Activated CD4-positive, alpha-beta T cell treated with anti-CD3 and anti-CD28 coated beads, Interleukin-2, amount 10 ng/mL, durations not matched to agents 7 days and 5 days (primary cell): Measurements from ENCODE around the gene FAM193A. TPM values are rescaled to one million over a fixed set of nuclear protein-coding genes. Genes with fewer than 3 reads are reported as not detected.
A peak's percentile ranks its signal among the peaks of the same experiment; 100 is the strongest.

Experiments
- CTCF ChIA-PET: fragments of 350-600 bp; sonication (Branson Sonifier 250); formaldehyde crosslinking; loops from one replicate; lab custom pipeline; 2021; ENCODE audit warnings: antibody characterized with exemption; lab: Charles Lee
- POLR2A ChIA-PET: fragments of 350-600 bp; sonication (Branson Sonifier 250); formaldehyde crosslinking; loops from one replicate; lab custom pipeline; 2021; ENCODE audit warnings: antibody characterized with exemption; lab: Charles Lee
- DNase-seq: peaks from one replicate; pipeline ENCODE4 v3.0.0-alpha.2; 2020
- H3K27ac Mint-ChIP-seq: one replicate; pipeline ENCODE4 v1.8.0; 2021; ENCODE audit warnings: mild to moderate bottlenecking, moderate library complexity, mixed read lengths
- H3K27me3 Mint-ChIP-seq: one replicate; pipeline ENCODE4 v1.8.0; 2021; ENCODE audit warnings: mixed read lengths
- H3K36me3 Mint-ChIP-seq: one replicate; pipeline ENCODE4 v1.8.0; 2021; ENCODE audit warnings: low read depth, mixed read lengths
- H3K4me1 Mint-ChIP-seq: one replicate; pipeline ENCODE4 v1.8.0; 2021; ENCODE audit warnings: mixed read lengths
- H3K4me3 Mint-ChIP-seq: one replicate; pipeline ENCODE4 v1.8.0; 2021; ENCODE audit warnings: mild to moderate bottlenecking, moderate library complexity, mixed read lengths
- H3K9me3 Mint-ChIP-seq: one replicate; pipeline ENCODE4 v1.8.0; 2021; ENCODE audit warnings: mixed read lengths
- total RNA-seq, 2 experiments: library from RNA; stranded (reverse); gene quantifications; one replicate each; pipeline ENCODE4 v1.2.3, GENCODE V29; 2021

FAM193A gene
- total RNA-seq, 2 experiments from 2014 or later = 33.2 to 35.5 TPM

DNA sequence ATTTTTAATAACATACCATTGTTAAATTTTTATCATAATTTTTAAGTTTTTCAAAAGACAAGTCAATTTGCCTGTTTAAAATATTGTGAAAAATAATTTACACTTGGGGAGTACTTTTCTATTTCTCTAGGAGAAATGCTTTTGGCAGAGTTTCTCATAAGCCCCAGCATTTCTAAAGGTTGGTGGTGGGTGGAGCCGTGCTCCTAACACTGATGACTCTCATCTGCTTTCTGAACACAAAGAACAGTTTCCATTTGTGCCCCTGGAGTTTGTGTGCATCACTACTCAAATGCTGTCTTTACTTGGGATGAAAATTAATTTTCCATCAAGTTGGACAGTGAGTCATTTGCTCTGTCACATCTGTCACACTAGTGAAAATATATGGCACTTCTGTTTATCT is 162.1 kb downstream of the FAM193A start:
- Mint-ChIP-seq H3K4me1 (no peaks in the 10 kb centered on the region), H3K36me3 (peaks cover 62% of the 10 kb centered on the region), H3K27ac (no peak overlapping the region), H3K4me3 (no peak overlapping the region), H3K27me3 (no peaks in the 10 kb centered on the region), H3K9me3 (no peaks in the 10 kb centered on the region)
- DNase-seq = no peak
- ChIA-PET POLR2A (no interaction called here), CTCF (interaction anchor here (1.1 kb wide), 1 partner anchor 12 kb away, joined by 3 read pairs; no protein-coding TSS in a partner anchor)

GRCh38 chr4:2698951-2699505 is 162.6 kb downstream of the FAM193A start:
- H3K4me3 Mint-ChIP-seq = no peak overlapping the region
- ChIA-PET POLR2A (no interaction called here), CTCF (interaction anchor here (0.6 to 1.1 kb wide), 3 partner anchors 12 to 114 kb away, joined by 3 read pairs; no protein-coding TSS in a partner anchor)
- no peaks in the 10 kb centered on the region for H3K27me3 Mint-ChIP-seq
- no peaks in the 10 kb centered on the region for H3K9me3 Mint-ChIP-seq
- no peak for DNase-seq
- H3K27ac Mint-ChIP-seq = no peak overlapping the region
- no peaks in the 10 kb centered on the region for H3K4me1 Mint-ChIP-seq
- H3K36me3 Mint-ChIP-seq = peaks cover 60% of the 10 kb centered on the region

GRCh38 chr4:2699534-2699933 is 163.1 kb downstream of the FAM193A start:
- DNase-seq = no peak
- CTCF ChIA-PET = interaction anchor here (0.6 to 1.5 kb wide), 4 partner anchors 13 to 115 kb away, joined by 3 read pairs; no protein-coding TSS in a partner anchor
- H3K27me3 Mint-ChIP-seq = no peaks in the 10 kb centered on the region
- no peaks in the 10 kb centered on the region for H3K9me3 Mint-ChIP-seq
- H3K4me3 Mint-ChIP-seq = no peak overlapping the region
- no peaks in the 10 kb centered on the region for H3K4me1 Mint-ChIP-seq
- peaks cover 58% of the 10 kb centered on the region for H3K36me3 Mint-ChIP-seq
- peak overlapping the region; percentile 6 for H3K27ac Mint-ChIP-seq
- POLR2A ChIA-PET = no interaction called here

DNA sequence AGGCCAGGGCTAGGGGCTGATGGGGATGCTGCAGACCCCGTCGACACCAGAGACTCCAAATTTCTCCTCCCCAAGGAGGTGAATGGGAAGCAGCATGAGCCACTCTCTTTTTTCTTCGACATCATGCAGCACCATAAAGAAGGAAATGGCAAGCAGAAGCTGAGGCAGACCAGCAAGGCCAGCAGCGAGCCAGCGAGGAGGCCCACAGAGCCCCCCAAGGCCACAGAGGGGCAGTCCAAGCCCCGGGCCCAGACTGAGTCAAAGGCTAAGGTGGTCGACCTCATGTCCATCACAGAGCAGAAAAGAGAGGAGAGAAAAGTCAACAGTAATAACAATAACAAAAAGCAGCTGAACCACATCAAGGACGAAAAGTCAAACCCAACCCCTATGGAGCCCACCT is 163.6 kb downstream of the FAM193A start:
- ChIA-PET POLR2A (no interaction called here), CTCF (interaction anchor here (1.5 kb wide), 1 partner anchor 14 kb away, joined by 3 read pairs; no protein-coding TSS in a partner anchor)
- no peaks in the 10 kb centered on the region for H3K4me1 Mint-ChIP-seq
- no peaks in the 10 kb centered on the region for H3K9me3 Mint-ChIP-seq
- no peak overlapping the region for H3K27ac Mint-ChIP-seq
- peaks cover 55% of the 10 kb centered on the region for H3K36me3 Mint-ChIP-seq
- no peak for DNase-seq
- no peak overlapping the region for H3K4me3 Mint-ChIP-seq
- H3K27me3 Mint-ChIP-seq = no peaks in the 10 kb centered on the region

GRCh38 chr4:2702361-2702760 is 165.9 kb downstream of the FAM193A start:
- no peaks in the 10 kb centered on the region for H3K27me3 Mint-ChIP-seq
- CTCF ChIA-PET = interaction anchor here (1.1 kb wide), 1 partner anchor 246 kb away, joined by 3 read pairs; no protein-coding TSS in a partner anchor
- H3K9me3 Mint-ChIP-seq = no peaks in the 10 kb centered on the region
- no peaks in the 10 kb centered on the region for H3K4me1 Mint-ChIP-seq
- DNase-seq = no peak
- H3K4me3 Mint-ChIP-seq = no peak overlapping the region
- peaks cover 46% of the 10 kb centered on the region for H3K36me3 Mint-ChIP-seq
- H3K27ac Mint-ChIP-seq = no peak overlapping the region
- POLR2A ChIA-PET = no interaction called here

GRCh38 chr4:2702770-2703169 is 166.3 kb downstream of the FAM193A start:
- H3K27me3 Mint-ChIP-seq = no peaks in the 10 kb centered on the region
- no peaks in the 10 kb centered on the region for H3K9me3 Mint-ChIP-seq
- ChIA-PET CTCF (no interaction called here), POLR2A (no interaction called here)
- peaks cover 42% of the 10 kb centered on the region for H3K36me3 Mint-ChIP-seq
- H3K4me3 Mint-ChIP-seq = no peak overlapping the region
- DNase-seq = no peak
- H3K27ac Mint-ChIP-seq = no peak overlapping the region
- H3K4me1 Mint-ChIP-seq = no peaks in the 10 kb centered on the region

GRCh38 chr4:2712261-2712842 is 175.9 kb downstream of the FAM193A start:
- Mint-ChIP-seq H3K27ac (no peak overlapping the region), H3K4me1 (peaks cover 19% of the 10 kb centered on the region), H3K4me3 (no peak overlapping the region), H3K36me3 (peaks cover 31% of the 10 kb centered on the region), H3K27me3 (no peaks in the 10 kb centered on the region), H3K9me3 (no peaks in the 10 kb centered on the region)
- ChIA-PET CTCF (no interaction called here), POLR2A (no interaction called here)
- DNase-seq = no peak

- ChIA-PET CTCF (interaction anchor here (0.6 to 1.2 kb wide), 3 partner anchors 13 to 301 kb away, joined by 3 read pairs; no protein-coding TSS in a partner anchor), POLR2A (interaction anchor here (0.6 kb wide), 1 partner anchor 8 kb away, joined by 3 read pairs; no protein-coding TSS in a partner anchor)
- Mint-ChIP-seq H3K27me3 (no peaks in the 10 kb centered on the region), H3K27ac (peak overlapping the region; percentile 37), H3K9me3 (no peaks in the 10 kb centered on the region), H3K4me3 (no peak overlapping the region), H3K4me1 (peaks cover 19% of the 10 kb centered on the region), H3K36me3 (peaks cover 33% of the 10 kb centered on the region)
- DNase-seq = no peak
Observed at GRCh38 chr4:2713337-2713736, 176.9 kb downstream of the FAM193A start.

- H3K4me1 Mint-ChIP-seq = peaks cover 19% of the 10 kb centered on the region
- H3K27ac Mint-ChIP-seq = peak overlapping the region; percentile 87
- POLR2A ChIA-PET = interaction anchor here (0.5 to 0.6 kb wide), 2 partner anchors 9 to 188 kb away, joined by 3 to 5 read pairs; no protein-coding TSS in a partner anchor
Observed at GRCh38 chr4:2714061-2714770, 177.8 kb downstream of the FAM193A start.

GRCh38 chr4:2714918-2715317 is 178.5 kb downstream of the FAM193A start:
- CTCF ChIA-PET = no interaction called here
- POLR2A ChIA-PET = no interaction called here
- Mint-ChIP-seq H3K4me1 (peaks cover 19% of the 10 kb centered on the region), H3K36me3 (peaks cover 40% of the 10 kb centered on the region), H3K9me3 (no peaks in the 10 kb centered on the region), H3K27ac (no peak overlapping the region), H3K27me3 (no peaks in the 10 kb centered on the region), H3K4me3 (no peak overlapping the region)
- no peak for DNase-seq

More at GRCh38 chr4:2714061-2714770, 177.8 kb downstream of the FAM193A start:
- Mint-ChIP-seq H3K36me3 (peaks cover 39% of the 10 kb centered on the region), H3K9me3 (no peaks in the 10 kb centered on the region), H3K27me3 (no peaks in the 10 kb centered on the region), H3K4me3 (no peak overlapping the region)
- DNase-seq = peak; percentile 58
- CTCF ChIA-PET = interaction anchor here (0.7 to 1.2 kb wide), 3 partner anchors 11 to 20 kb away, joined by 3 to 6 read pairs (median 3); no protein-coding TSS in a partner anchor

DNA sequence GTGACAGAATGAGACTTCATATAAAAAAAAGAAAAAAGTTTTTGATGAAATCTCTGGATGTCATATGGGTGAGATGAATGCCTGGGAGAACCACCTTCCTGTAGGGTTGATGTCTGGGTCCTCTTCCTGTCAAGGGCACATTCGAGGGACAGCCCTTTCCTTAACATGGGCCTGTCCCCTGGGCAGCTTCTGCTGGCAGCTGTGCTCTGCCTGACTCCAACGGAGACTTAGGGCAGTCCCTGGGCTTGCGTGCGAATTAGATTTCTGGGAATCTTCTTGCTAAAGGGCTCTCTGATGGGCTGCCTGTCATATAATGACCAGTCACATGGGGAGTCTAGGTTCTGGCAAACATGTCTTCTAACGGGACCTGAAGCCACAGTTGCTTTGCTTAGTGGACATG is 179.0 kb downstream of the FAM193A start:
- POLR2A ChIA-PET = no interaction called here
- CTCF ChIA-PET = no interaction called here
- peak overlapping the region; percentile 63 for H3K27ac Mint-ChIP-seq

GRCh38 chr4:2716236-2716635 is 179.8 kb downstream of the FAM193A start:
- H3K27ac Mint-ChIP-seq = peak overlapping the region; percentile 63
- ChIA-PET CTCF (no interaction called here), POLR2A (no interaction called here)
- peaks cover 46% of the 10 kb centered on the region for H3K36me3 Mint-ChIP-seq
- H3K9me3 Mint-ChIP-seq = no peaks in the 10 kb centered on the region
- no peak for DNase-seq
- H3K4me1 Mint-ChIP-seq = peaks cover 19% of the 10 kb centered on the region
- H3K4me3 Mint-ChIP-seq = no peak overlapping the region
- no peaks in the 10 kb centered on the region for H3K27me3 Mint-ChIP-seq

More for the DNA sequence above, 179.0 kb downstream of the FAM193A start:
- H3K9me3 Mint-ChIP-seq = no peaks in the 10 kb centered on the region
- no peak overlapping the region for H3K4me3 Mint-ChIP-seq
- peaks cover 45% of the 10 kb centered on the region for H3K36me3 Mint-ChIP-seq
- H3K4me1 Mint-ChIP-seq = peaks cover 19% of the 10 kb centered on the region
- no peaks in the 10 kb centered on the region for H3K27me3 Mint-ChIP-seq
- DNase-seq = no peak

- Mint-ChIP-seq H3K4me3 (no peak overlapping the region), H3K27me3 (no peaks in the 10 kb centered on the region), H3K36me3 (peaks cover 29% of the 10 kb centered on the region), H3K27ac (no peak overlapping the region), H3K9me3 (no peaks in the 10 kb centered on the region), H3K4me1 (peaks cover 9% of the 10 kb centered on the region)
- POLR2A ChIA-PET = no interaction called here
- CTCF ChIA-PET = no interaction called here
- no peak for DNase-seq
Observed at GRCh38 chr4:2721586-2721985, 185.1 kb downstream of the FAM193A start.
